ENCODE measurements around the gene UBE2K.

The UBE2K gene

GRCh38 chr4:39822662-39823061 lies 124.7 kb downstream of the UBE2K start:
- H3K27me3 ChIP-seq (ENCODE audit: control insufficient read depth, insufficient read depth, low read length) = no peaks in the 10 kb centered on the region
- no peaks in the 10 kb centered on the region for H3K9me3 ChIP-seq (ENCODE audit: control insufficient read depth, insufficient read depth, low read length)
- no peaks in the 10 kb centered on the region for H3K36me3 ChIP-seq (ENCODE audit: control insufficient read depth, insufficient read depth, low read length)
- H3K27ac ChIP-seq (ENCODE audit: low read length) = no peak overlapping the region
- no peak for DNase-seq (ENCODE audit: low read depth, low spot score)
- H3K4me1 ChIP-seq (ENCODE audit: control insufficient read depth, insufficient read depth, low read length) = no peaks in the 10 kb centered on the region
- no peak overlapping the region for H3K4me3 ChIP-seq (ENCODE audit: low read length)

- WGBS (ENCODE audit: insufficient coverage, insufficient read length) = no CpG with 5 or more reads among the region's 2 CpGs
- H3K4me3 ChIP-seq (ENCODE audit: low read length) = no peak overlapping the region
- no peaks in the 10 kb centered on the region for H3K4me1 ChIP-seq (ENCODE audit: control insufficient read depth, insufficient read depth, low read length)
- no peaks in the 10 kb centered on the region for H3K27me3 ChIP-seq (ENCODE audit: control insufficient read depth, insufficient read depth, low read length)
- no peak for DNase-seq (ENCODE audit: low read depth, low spot score)
- no peaks in the 10 kb centered on the region for H3K36me3 ChIP-seq (ENCODE audit: control insufficient read depth, insufficient read depth, low read length)
- no peaks in the 10 kb centered on the region for H3K9me3 ChIP-seq (ENCODE audit: control insufficient read depth, insufficient read depth, low read length)
- H3K27ac ChIP-seq (ENCODE audit: low read length) = no peak overlapping the region
Observed at GRCh38 chr4:39823191-39823590, 125.3 kb downstream of the UBE2K start.

- H3K36me3 ChIP-seq (ENCODE audit: control insufficient read depth, insufficient read depth, low read length) = no peaks in the 10 kb centered on the region; the same call in 1 of the 2 replicates
- no peak for DNase-seq (ENCODE audit: low read depth, low spot score)
- H3K9me3 ChIP-seq (ENCODE audit: control insufficient read depth, insufficient read depth, low read length) = no peaks in the 10 kb centered on the region
- no peak overlapping the region for H3K27ac ChIP-seq (ENCODE audit: low read length)
- WGBS (ENCODE audit: insufficient coverage, insufficient read length) = no CpG with 5 or more reads among the region's 3 CpGs
- H3K4me3 ChIP-seq (ENCODE audit: low read length) = no peak overlapping the region
- no peaks in the 10 kb centered on the region for H3K4me1 ChIP-seq (ENCODE audit: control insufficient read depth, insufficient read depth, low read length)
- no peaks in the 10 kb centered on the region for H3K27me3 ChIP-seq (ENCODE audit: control insufficient read depth, insufficient read depth, low read length)
Observed at GRCh38 chr4:39825090-39825489, 127.2 kb downstream of the UBE2K start.

GRCh38 chr4:39825741-39826231 lies 127.8 kb downstream of the UBE2K start:
- H3K9me3 ChIP-seq (ENCODE audit: control insufficient read depth, insufficient read depth, low read length) = no peaks in the 10 kb centered on the region
- no peak for DNase-seq (ENCODE audit: low read depth, low spot score)
- no peaks in the 10 kb centered on the region; the same call in 1 of the 2 replicates for H3K36me3 ChIP-seq (ENCODE audit: control insufficient read depth, insufficient read depth, low read length)

More at GRCh38 chr4:39825741-39826231, 127.8 kb downstream of the UBE2K start:
- Histone ChIP-seq H3K27ac (ENCODE audit: low read length) (no peak overlapping the region), H3K4me3 (ENCODE audit: low read length) (no peak overlapping the region), H3K4me1 (ENCODE audit: control insufficient read depth, insufficient read depth, low read length) (no peaks in the 10 kb centered on the region), H3K27me3 (ENCODE audit: control insufficient read depth, insufficient read depth, low read length) (no peaks in the 10 kb centered on the region)
- WGBS (ENCODE audit: insufficient coverage, insufficient read length) = no CpG with 5 or more reads among the region's 7 CpGs
